ENCODE measurements around the gene FAM229A. TPM values are rescaled to one million over a fixed set of nuclear protein-coding genes. Genes with fewer than 3 reads are reported as not detected.

The FAM229A gene
- total and polyA plus RNA-seq, 2 donors (not counting 1 experiment from before 2014, with no cell fraction given): 0.77 to 0.99 TPM

DNA sequence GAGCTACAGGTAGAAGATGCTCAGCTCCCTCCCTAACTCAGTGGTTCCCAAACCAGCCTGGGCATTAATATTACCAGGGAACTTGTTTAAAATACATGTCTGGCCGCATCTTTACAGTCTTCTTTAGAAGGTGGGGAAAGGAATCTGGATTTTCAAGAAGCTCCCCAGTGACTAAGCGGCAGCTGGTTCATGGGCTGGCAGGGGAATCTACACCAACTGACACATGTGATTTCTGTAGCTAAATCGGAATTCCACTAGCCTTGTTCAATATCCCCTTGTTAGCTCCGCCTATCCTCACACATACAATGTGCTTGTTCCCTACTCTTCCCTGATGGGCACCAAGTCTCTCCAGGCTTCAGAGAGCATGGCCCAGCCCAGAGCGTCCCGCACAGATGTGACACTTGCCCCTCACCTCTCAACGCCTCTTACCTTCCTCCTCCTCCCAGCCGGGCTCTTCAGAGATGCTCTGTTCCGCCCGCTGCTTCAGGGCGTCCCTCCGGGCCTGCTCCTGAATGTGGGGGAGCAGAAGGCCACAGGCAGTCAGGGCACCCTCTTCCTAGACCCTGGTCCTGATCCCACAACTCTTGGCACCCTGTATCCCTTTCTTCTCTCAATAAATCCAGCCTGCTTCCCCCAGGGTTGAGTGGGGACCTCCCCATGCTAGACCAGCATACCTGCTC is 15.4 kb upstream of the FAM229A start:
- no peaks in the 10 kb centered on the region for H3K79me2 ChIP-seq (ENCODE audit: control insufficient read depth, insufficient read depth, low read length)
- H3K9ac ChIP-seq (ENCODE audit: insufficient read depth, low read length): no peak overlapping the region
- no peaks in the 10 kb centered on the region for H3K9me3 ChIP-seq (ENCODE audit: control insufficient read depth, insufficient read depth, low read depth, low read length)
- no peak for DNase-seq (ENCODE audit: low read depth in 2 of 2)
- H3K36me3 ChIP-seq (ENCODE audit: control insufficient read depth, insufficient read depth, low read length): peaks cover 17% of the 10 kb centered on the region
- H3K4me2 ChIP-seq (ENCODE audit: extremely low read depth, insufficient read depth, low read length): no peak overlapping the region
- H3K4me1 ChIP-seq (ENCODE audit: control insufficient read depth, extremely low read depth, insufficient read depth, low read length): no peaks in the 10 kb centered on the region
- no peak for TF ChIP-seq EZH2 (IDR thresholded peaks at IDR 0.05; ENCODE audit: low read length, missing control alignments)
- TF ChIP-seq, protein P1, sequence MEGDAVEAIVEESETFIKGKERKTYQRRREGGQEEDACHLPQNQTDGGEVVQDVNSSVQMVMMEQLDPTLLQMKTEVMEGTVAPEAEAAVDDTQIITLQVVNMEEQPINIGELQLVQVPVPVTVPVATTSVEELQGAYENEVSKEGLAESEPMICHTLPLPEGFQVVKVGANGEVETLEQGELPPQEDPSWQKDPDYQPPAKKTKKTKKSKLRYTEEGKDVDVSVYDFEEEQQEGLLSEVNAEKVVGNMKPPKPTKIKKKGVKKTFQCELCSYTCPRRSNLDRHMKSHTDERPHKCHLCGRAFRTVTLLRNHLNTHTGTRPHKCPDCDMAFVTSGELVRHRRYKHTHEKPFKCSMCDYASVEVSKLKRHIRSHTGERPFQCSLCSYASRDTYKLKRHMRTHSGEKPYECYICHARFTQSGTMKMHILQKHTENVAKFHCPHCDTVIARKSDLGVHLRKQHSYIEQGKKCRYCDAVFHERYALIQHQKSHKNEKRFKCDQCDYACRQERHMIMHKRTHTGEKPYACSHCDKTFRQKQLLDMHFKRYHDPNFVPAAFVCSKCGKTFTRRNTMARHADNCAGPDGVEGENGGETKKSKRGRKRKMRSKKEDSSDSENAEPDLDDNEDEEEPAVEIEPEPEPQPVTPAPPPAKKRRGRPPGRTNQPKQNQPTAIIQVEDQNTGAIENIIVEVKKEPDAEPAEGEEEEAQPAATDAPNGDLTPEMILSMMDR (conservative IDR thresholded peaks at IDR 0.05 in 1 of 2, IDR thresholded peaks at IDR 0.05 in 1 of 2; ENCODE audit: low read depth in 1 of 2, low read length in 2 of 2): no peak
- no peak overlapping the region for H3K27ac ChIP-seq (ENCODE audit: insufficient read depth, low read length)
- no peaks in the 10 kb centered on the region for H4K20me1 ChIP-seq (ENCODE audit: control insufficient read depth, extremely low read depth, insufficient read depth, low read length)
- no peak overlapping the region for H3K4me3 ChIP-seq (replicated peaks in 1 of 4; ENCODE audit: control extremely low read depth in 1 of 4, insufficient read depth in 1 of 4, low read depth in 3 of 4, low read length in 4 of 4)
- H3K27me3 ChIP-seq (ENCODE audit: control insufficient read depth, insufficient read depth, low read length): no peaks in the 10 kb centered on the region
- H2AFZ ChIP-seq (ENCODE audit: low read length): no peak overlapping the region

DNA sequence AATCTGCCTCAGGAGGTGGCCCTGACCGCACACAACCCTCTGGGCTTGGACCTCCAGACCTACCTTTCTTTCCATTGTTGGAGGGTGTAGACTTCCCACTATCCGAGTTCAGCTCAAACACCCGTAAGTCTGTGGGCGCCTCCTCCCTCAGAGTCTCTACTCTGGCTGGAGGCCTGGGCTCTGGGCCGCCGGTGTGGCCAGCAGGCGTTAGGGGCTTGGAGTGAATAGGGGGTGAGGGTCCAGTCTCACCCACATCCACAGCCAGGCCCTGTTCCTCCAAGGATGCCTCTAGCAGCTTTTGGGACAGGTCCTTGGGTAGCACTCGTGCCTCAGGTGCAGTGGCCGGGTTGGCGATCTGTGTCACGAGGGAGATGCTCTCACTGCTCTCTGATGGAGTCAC is 13.9 kb upstream of the FAM229A start:
- no peak for DNase-seq (ENCODE audit: low read depth in 2 of 2)
- Histone ChIP-seq H2AFZ (ENCODE audit: low read length) (no peak overlapping the region), H3K9me3 (ENCODE audit: control insufficient read depth, insufficient read depth, low read depth, low read length) (no peaks in the 10 kb centered on the region), H3K27me3 (ENCODE audit: control insufficient read depth, insufficient read depth, low read length) (no peaks in the 10 kb centered on the region), H3K36me3 (ENCODE audit: control insufficient read depth, insufficient read depth, low read length) (peaks cover 15% of the 10 kb centered on the region), H3K4me2 (ENCODE audit: extremely low read depth, insufficient read depth, low read length) (no peak overlapping the region), H3K4me3 (replicated peaks in 1 of 4; ENCODE audit: control extremely low read depth in 1 of 4, insufficient read depth in 1 of 4, low read depth in 3 of 4, low read length in 4 of 4) (no peak overlapping the region), H3K9ac (ENCODE audit: insufficient read depth, low read length) (no peak overlapping the region), H3K79me2 (ENCODE audit: control insufficient read depth, insufficient read depth, low read length) (no peaks in the 10 kb centered on the region), H4K20me1 (ENCODE audit: control insufficient read depth, extremely low read depth, insufficient read depth, low read length) (no peaks in the 10 kb centered on the region), H3K27ac (ENCODE audit: insufficient read depth, low read length) (no peak overlapping the region), H3K4me1 (ENCODE audit: control insufficient read depth, extremely low read depth, insufficient read depth, low read length) (no peaks in the 10 kb centered on the region)
- TF ChIP-seq, protein P1 (conservative IDR thresholded peaks at IDR 0.05 in 1 of 2, IDR thresholded peaks at IDR 0.05 in 1 of 2; ENCODE audit: low read depth in 1 of 2, low read length in 2 of 2): no peak
- no peak for TF ChIP-seq EZH2 (IDR thresholded peaks at IDR 0.05; ENCODE audit: low read length, missing control alignments)

DNA sequence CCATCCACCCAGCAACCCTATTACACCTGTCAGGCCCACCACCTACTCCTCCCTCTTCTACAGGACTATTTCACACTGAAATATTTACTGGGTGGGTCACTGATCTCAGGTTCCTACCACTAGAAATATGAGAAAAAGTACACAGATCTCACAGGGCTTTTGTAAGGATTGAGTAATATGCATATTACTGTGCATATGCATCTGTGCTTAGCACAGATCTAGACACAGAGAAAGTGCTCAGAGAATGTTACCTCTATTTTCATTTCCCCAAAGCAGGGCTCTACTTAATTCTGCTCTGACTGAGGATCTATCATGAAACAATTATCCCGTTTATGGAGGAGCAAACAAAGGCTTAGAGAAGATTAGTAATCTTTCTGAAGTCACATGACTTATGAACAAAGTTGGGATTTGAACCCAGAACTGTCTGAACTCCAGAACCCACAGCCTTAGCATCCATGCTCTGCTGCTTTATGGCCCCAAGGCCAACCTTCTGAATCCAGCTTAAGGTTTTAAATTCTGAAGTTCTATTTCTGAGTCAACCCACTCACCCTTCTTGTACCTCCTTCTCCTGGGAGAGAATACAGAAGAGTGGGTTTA is 11.8 kb upstream of the FAM229A start:
- peaks cover 15% of the 10 kb centered on the region for H3K36me3 ChIP-seq (ENCODE audit: control insufficient read depth, insufficient read depth, low read length)
- DNase-seq (ENCODE audit: low read depth in 2 of 2): no peak

More for the DNA sequence above, 11.8 kb upstream of the FAM229A start:
- Histone ChIP-seq H4K20me1 (ENCODE audit: control insufficient read depth, extremely low read depth, insufficient read depth, low read length) (no peaks in the 10 kb centered on the region), H3K9me3 (ENCODE audit: control insufficient read depth, insufficient read depth, low read depth, low read length) (no peaks in the 10 kb centered on the region), H3K4me3 (replicated peaks in 1 of 4; ENCODE audit: control extremely low read depth in 1 of 4, insufficient read depth in 1 of 4, low read depth in 3 of 4, low read length in 4 of 4) (no peak overlapping the region), H3K27me3 (ENCODE audit: control insufficient read depth, insufficient read depth, low read length) (no peaks in the 10 kb centered on the region), H3K27ac (ENCODE audit: insufficient read depth, low read length) (no peak overlapping the region), H3K4me2 (ENCODE audit: extremely low read depth, insufficient read depth, low read length) (no peak overlapping the region), H3K4me1 (ENCODE audit: control insufficient read depth, extremely low read depth, insufficient read depth, low read length) (no peaks in the 10 kb centered on the region), H2AFZ (ENCODE audit: low read length) (no peak overlapping the region), H3K9ac (ENCODE audit: insufficient read depth, low read length) (no peak overlapping the region), H3K79me2 (ENCODE audit: control insufficient read depth, insufficient read depth, low read length) (no peaks in the 10 kb centered on the region)
- TF ChIP-seq, protein P1 (conservative IDR thresholded peaks at IDR 0.05 in 1 of 2, IDR thresholded peaks at IDR 0.05 in 1 of 2; ENCODE audit: low read depth in 1 of 2, low read length in 2 of 2): no peak
- TF ChIP-seq EZH2 (IDR thresholded peaks at IDR 0.05; ENCODE audit: low read length, missing control alignments): no peak
